ENCODE results near the gene LAMA1. TPM values are rescaled to one million over a fixed set of nuclear protein-coding genes. Genes with fewer than 3 reads are reported as not detected.

LAMA1 gene
- total and polyA plus RNA-seq, 2 donors (not counting 3 experiments of a cell fraction or from before 2014, with no cell fraction given) = 0.04 TPM; not detected in 1

- no peaks in the 10 kb centered on the region for H3K36me3 ChIP-seq (ENCODE audit: control insufficient read depth in 2 of 2, extremely low read depth in 1 of 2, insufficient read depth in 2 of 2, low read length in 2 of 2)
- ChIA-PET CTCF (no interaction called here), POLR2A (no interaction called here)
- no peaks in the 10 kb centered on the region for H3K9me1 ChIP-seq (replicated peaks; ENCODE audit: control insufficient read depth, extremely low read depth, insufficient read depth, low read length)
- dilution Hi-C loops (cut with MboI; ENCODE audit: extremely low pct_ligation_motif_present, low sequenced_read_pairs) = no loop called here
- FAIRE-seq (no peak), DNase-seq (ENCODE audit: low read depth, low spot score) (no peak)
- no peaks in the 10 kb centered on the region for H4K20me1 ChIP-seq (replicated peaks; ENCODE audit: control insufficient read depth, extremely low read depth, insufficient read depth, low read length)
- no peak overlapping the region for H2AFZ ChIP-seq (ENCODE audit: low read depth, low read length)
- intact Hi-C loops (cut with micrococcal nuclease) = no loop called here
- H3K4me3 ChIP-seq (replicated peaks in 1 of 3; ENCODE audit: insufficient read depth in 1 of 3, low read depth in 1 of 3, low read length in 3 of 3) = no peak overlapping the region
- no TSS peak for BruUV-seq (replicated peaks)
- TF ChIP-seq EZH2 (IDR thresholded peaks at IDR 0.05; ENCODE audit: borderline replicate concordance, low read depth, low read length, severe bottlenecking) (no peak), POLR2AphosphoS5 (IDR thresholded peaks at IDR 0.05; ENCODE audit: insufficient read depth, low read depth, low read length) (no peak), POLR2A (IDR thresholded peaks at IDR 0.05; ENCODE audit: low read depth, low read length) (no peak), JUN (IDR thresholded peaks at IDR 0.05; ENCODE audit: borderline replicate concordance, insufficient read depth, insufficient read length, low read depth) (no peak), MYC (IDR thresholded peaks at IDR 0.05; ENCODE audit: low read depth, low read length) (no peak), FOS (IDR thresholded peaks at IDR 0.05; ENCODE audit: borderline replicate concordance, insufficient read depth, low read length) (no peak)
- TF ChIP-seq, protein P1, sequence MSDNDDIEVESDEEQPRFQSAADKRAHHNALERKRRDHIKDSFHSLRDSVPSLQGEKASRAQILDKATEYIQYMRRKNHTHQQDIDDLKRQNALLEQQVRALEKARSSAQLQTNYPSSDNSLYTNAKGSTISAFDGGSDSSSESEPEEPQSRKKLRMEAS (IDR thresholded peaks at IDR 0.05; ENCODE audit: insufficient read depth, insufficient read length) = no peak
- no peak overlapping the region for H3K9ac ChIP-seq (replicated peaks; ENCODE audit: extremely low read depth, insufficient read depth, low read length)
- H3K4me2 ChIP-seq (ENCODE audit: insufficient read depth, low read length) = no peak overlapping the region
- no peaks in the 10 kb centered on the region for H3K4me1 ChIP-seq (ENCODE audit: control insufficient read depth, extremely low read depth, insufficient read depth, low read length)
- H3K9me3 ChIP-seq (replicated peaks; ENCODE audit: control insufficient read depth, insufficient read depth, low read length) = no peaks in the 10 kb centered on the region
- no peaks in the 10 kb centered on the region for H3K27me3 ChIP-seq (ENCODE audit: control insufficient read depth in 2 of 2, insufficient read depth in 2 of 2, low read length in 2 of 2)
- no peak overlapping the region for H3K27ac ChIP-seq (ENCODE audit: insufficient read depth, low read depth, low read length)
- H3K79me2 ChIP-seq (ENCODE audit: control insufficient read depth, insufficient read depth, low read length) = no peaks in the 10 kb centered on the region
Measured at GRCh38 chr18:6949800-6950586, 167.6 kb downstream of the LAMA1 start.

Measured in endothelial cell of umbilical vein (primary cell).